ENCODE data around the gene FXR2. TPM values are rescaled to one million over a fixed set of nuclear protein-coding genes. Genes with fewer than 3 reads are reported as not detected.

FXR2 gene
- total and polyA plus RNA-seq, 2 donors (not counting 3 experiments of a cell fraction or from before 2014, with no cell fraction given) = 40.1 to 48.9 TPM

GRCh38 chr17:7636163-7636562, 21.5 kb upstream of the FXR2 start:
- intact Hi-C loops (cut with micrococcal nuclease) = no loop called here
- CTCF ChIA-PET = interaction anchor here (6.6 kb wide), 1 partner anchor 51 kb away, joined by 97 read pairs; the partner anchor contains the start of genes TP53 and WRAP53
- H3K79me2 ChIP-seq (ENCODE audit: control insufficient read depth, insufficient read depth, low read length) = no peaks in the 10 kb centered on the region
- dilution Hi-C loops (cut with MboI; ENCODE audit: extremely low pct_ligation_motif_present, low sequenced_read_pairs) = no loop called here
- H3K27ac ChIP-seq (ENCODE audit: insufficient read depth, low read depth, low read length) = no peak overlapping the region
- POLR2A ChIA-PET = no interaction called here
- no peak for TF ChIP-seq FOS (IDR thresholded peaks at IDR 0.05; ENCODE audit: borderline replicate concordance, insufficient read depth, low read length)
- TF ChIP-seq CTCF (IDR thresholded peaks at IDR 0.05; ENCODE audit: extremely low read depth in 1 of 2, insufficient read depth in 1 of 2, low read depth in 1 of 2, low read length in 2 of 2) = no peak
- TF ChIP-seq MAX (IDR thresholded peaks at IDR 0.05; ENCODE audit: insufficient read depth, insufficient read length) = no peak
- H3K9me1 ChIP-seq (replicated peaks; ENCODE audit: control insufficient read depth, extremely low read depth, insufficient read depth, low read length) = no peaks in the 10 kb centered on the region
- no peak overlapping the region for H3K4me3 ChIP-seq (replicated peaks in 1 of 3; ENCODE audit: insufficient read depth in 1 of 3, low read depth in 1 of 3, low read length in 3 of 3)
- no peaks in the 10 kb centered on the region for H3K27me3 ChIP-seq (ENCODE audit: control insufficient read depth in 2 of 2, insufficient read depth in 2 of 2, low read length in 2 of 2)
- no peaks in the 10 kb centered on the region for H3K4me1 ChIP-seq (ENCODE audit: control insufficient read depth, extremely low read depth, insufficient read depth, low read length)
- no peak overlapping the region for H3K9ac ChIP-seq (replicated peaks; ENCODE audit: extremely low read depth, insufficient read depth, low read length)
- DNase-seq (ENCODE audit: low read depth, low spot score) (no peak), FAIRE-seq (no peak)
- no TSS peak for BruUV-seq (replicated peaks)
- no peak overlapping the region for H2AFZ ChIP-seq (ENCODE audit: low read depth, low read length)
- no peaks in the 10 kb centered on the region for H3K36me3 ChIP-seq (ENCODE audit: control insufficient read depth in 2 of 2, extremely low read depth in 1 of 2, insufficient read depth in 2 of 2, low read length in 2 of 2)
- H3K9me3 ChIP-seq (replicated peaks; ENCODE audit: control insufficient read depth, insufficient read depth, low read length) = no peaks in the 10 kb centered on the region
- no peak overlapping the region for H3K4me2 ChIP-seq (ENCODE audit: insufficient read depth, low read length)
- H4K20me1 ChIP-seq (replicated peaks; ENCODE audit: control insufficient read depth, extremely low read depth, insufficient read depth, low read length) = no peaks in the 10 kb centered on the region

GRCh38 chr17:7634384-7634783, 19.7 kb upstream of the FXR2 start:
- ChIA-PET POLR2A (no interaction called here), CTCF (interaction anchor here (1.3 to 6.6 kb wide), 3 partner anchors 17 to 82 kb away, joined by 4 to 97 read pairs (median 9); partner anchors contain the start of genes ATP1B2, DNAH2, TP53 and WRAP53)
- H2AFZ ChIP-seq (ENCODE audit: low read depth, low read length) = no peak overlapping the region
- FAIRE-seq (peak; percentile 24), DNase-seq (ENCODE audit: low read depth, low spot score) (peak; percentile 51)
- H3K4me1 ChIP-seq (ENCODE audit: control insufficient read depth, extremely low read depth, insufficient read depth, low read length) = no peaks in the 10 kb centered on the region
- no peak overlapping the region for H3K4me3 ChIP-seq (replicated peaks in 1 of 3; ENCODE audit: insufficient read depth in 1 of 3, low read depth in 1 of 3, low read length in 3 of 3)
- no peak overlapping the region for H3K4me2 ChIP-seq (ENCODE audit: insufficient read depth, low read length)
- no peaks in the 10 kb centered on the region for H4K20me1 ChIP-seq (replicated peaks; ENCODE audit: control insufficient read depth, extremely low read depth, insufficient read depth, low read length)
- no peaks in the 10 kb centered on the region for H3K9me3 ChIP-seq (replicated peaks; ENCODE audit: control insufficient read depth, insufficient read depth, low read length)
- TF ChIP-seq JUN (IDR thresholded peaks at IDR 0.05; ENCODE audit: borderline replicate concordance, insufficient read depth, insufficient read length, low read depth) = no peak
- no peak for TF ChIP-seq POLR2AphosphoS5 (IDR thresholded peaks at IDR 0.05; ENCODE audit: insufficient read depth, low read depth, low read length)
- no peak for TF ChIP-seq POLR2A (IDR thresholded peaks at IDR 0.05; ENCODE audit: low read depth, low read length)
- TF ChIP-seq MYC (IDR thresholded peaks at IDR 0.05; ENCODE audit: low read depth, low read length) = no peak
- peak; percentile 60 to 74 for TF ChIP-seq CTCF (IDR thresholded peaks at IDR 0.05; ENCODE audit: extremely low read depth in 1 of 2, insufficient read depth in 1 of 2, low read depth in 1 of 2, low read length in 2 of 2)
- TF ChIP-seq EZH2 (IDR thresholded peaks at IDR 0.05; ENCODE audit: borderline replicate concordance, low read depth, low read length, severe bottlenecking) = no peak
- TF ChIP-seq MAX (IDR thresholded peaks at IDR 0.05; ENCODE audit: insufficient read depth, insufficient read length) = no peak
- TF ChIP-seq FOS (IDR thresholded peaks at IDR 0.05; ENCODE audit: borderline replicate concordance, insufficient read depth, low read length) = no peak
- no peaks in the 10 kb centered on the region for H3K79me2 ChIP-seq (ENCODE audit: control insufficient read depth, insufficient read depth, low read length)
- no peak overlapping the region for H3K27ac ChIP-seq (ENCODE audit: insufficient read depth, low read depth, low read length)
- H3K27me3 ChIP-seq (ENCODE audit: control insufficient read depth in 2 of 2, insufficient read depth in 2 of 2, low read length in 2 of 2) = no peaks in the 10 kb centered on the region
- no peaks in the 10 kb centered on the region for H3K36me3 ChIP-seq (ENCODE audit: control insufficient read depth in 2 of 2, extremely low read depth in 1 of 2, insufficient read depth in 2 of 2, low read length in 2 of 2)
- BruUV-seq (replicated peaks) = no TSS peak
- H3K9me1 ChIP-seq (replicated peaks; ENCODE audit: control insufficient read depth, extremely low read depth, insufficient read depth, low read length) = no peaks in the 10 kb centered on the region
- H3K9ac ChIP-seq (replicated peaks; ENCODE audit: extremely low read depth, insufficient read depth, low read length) = no peak overlapping the region
- intact Hi-C loops (cut with micrococcal nuclease) = loop anchor here (1.0 kb wide), 2 partner anchors 54 to 83 kb away; partner anchors contain the start of genes DNAH2 and WRAP53
- dilution Hi-C loops (cut with MboI; ENCODE audit: extremely low pct_ligation_motif_present, low sequenced_read_pairs) = no loop called here

All from endothelial cell of umbilical vein (primary cell).